NCI-H2081 (cell line): Measurements from ENCODE around the gene SNAP47.

Source experiments
- DNase-seq, 2 experiments: peaks; one replicate each; lab custom pipeline; 2025; lab: John Stamatoyannopoulos, UW

The SNAP47 gene

GRCh38 chr1:227749225-227749624, 14.0 kb downstream of the SNAP47 start:
- no peak for DNase-seq

- DNase-seq, result no peak
These were observed 14.9 kb downstream of the SNAP47 start for GRCh38 chr1:227749916-227750710.

- no peak for DNase-seq
These were observed 18.9 kb downstream of the SNAP47 start for GRCh38 chr1:227753999-227754711.

- DNase-seq, result no peak
These were observed 19.7 kb downstream of the SNAP47 start for GRCh38 chr1:227754958-227755357.

GRCh38 chr1:227756172-227756959, 21.1 kb downstream of the SNAP47 start:
- no peak for DNase-seq

- no peak for DNase-seq
These were observed 22.5 kb downstream of the SNAP47 start for GRCh38 chr1:227757781-227758180.

GRCh38 chr1:227758366-227758765, 23.1 kb downstream of the SNAP47 start:
- no peak for DNase-seq

GRCh38 chr1:227759341-227760300, 24.4 kb downstream of the SNAP47 start:
- no peak for DNase-seq

GRCh38 chr1:227760377-227760776, 25.1 kb downstream of the SNAP47 start:
- DNase-seq, result no peak

- no peak for DNase-seq
These were observed 26.5 kb downstream of the SNAP47 start for GRCh38 chr1:227761621-227762230.

GRCh38 chr1:227762231-227762911, 27.1 kb downstream of the SNAP47 start:
- peak; percentile 98 for DNase-seq

- DNase-seq, result no peak
These were observed 28.2 kb downstream of the SNAP47 start for GRCh38 chr1:227763246-227764018.

GRCh38 chr1:227764019-227764391, 28.8 kb downstream of the SNAP47 start:
- no peak for DNase-seq

GRCh38 chr1:227765261-227766014, 30.2 kb downstream of the SNAP47 start:
- DNase-seq, result no peak

GRCh38 chr1:227766015-227766634, 30.9 kb downstream of the SNAP47 start:
- DNase-seq, result peak; percentile 97 to 99

- DNase-seq, result peak in 1 of 2 experiments; percentile 47
These were observed 31.5 kb downstream of the SNAP47 start for GRCh38 chr1:227766653-227767277.

- no peak for DNase-seq
These were observed 32.3 kb downstream of the SNAP47 start for GRCh38 chr1:227767401-227768124.
